ENCODE results near the gene SURF4.
A peak's percentile ranks its signal among the peaks of the same experiment; 100 is the strongest.

Gene SURF4

GRCh38 chr9:133353548-133353947, 22.3 kb downstream of the SURF4 start:
- H3K9ac ChIP-seq (ENCODE audit: low read depth, low read length) = no peak overlapping the region

GRCh38 chr9:133352635-133353340, 23.1 kb downstream of the SURF4 start:
- Histone ChIP-seq H3K27me3 (ENCODE audit: insufficient read depth, low read length, poor library complexity) (no peaks in the 10 kb centered on the region), H3K36me3 (ENCODE audit: insufficient read depth, low read length) (peaks cover 56% of the 10 kb centered on the region), H4K20me1 (ENCODE audit: insufficient read depth, low read length) (peaks cover 41% of the 10 kb centered on the region), H2AFZ (ENCODE audit: low read depth, low read length) (no peak overlapping the region), H3K79me2 (ENCODE audit: insufficient read depth, low read length) (peaks cover 56% of the 10 kb centered on the region), H3K4me1 (ENCODE audit: insufficient read depth, low read length) (peaks cover 51% of the 10 kb centered on the region), H3K4me2 (ENCODE audit: insufficient read depth, low read length) (no peak overlapping the region), H3K9ac (ENCODE audit: low read depth, low read length) (no peak overlapping the region), H3K27ac (ENCODE audit: low read length) (no peak overlapping the region), H3K4me3 (ENCODE audit: low read depth in 1 of 2, low read length in 2 of 2) (no peak overlapping the region), H3K9me3 (ENCODE audit: insufficient read depth, low read length, severe bottlenecking) (no peaks in the 10 kb centered on the region)
- ATAC-seq (ENCODE audit: insufficient read depth, low read depth) = no peak
- TF ChIP-seq EZH2 (IDR thresholded peaks at IDR 0.05; ENCODE audit: borderline replicate concordance, low read depth, low read length, severe bottlenecking) (no peak), CTCF (IDR thresholded peaks at IDR 0.05; ENCODE audit: borderline replicate concordance, extremely low read depth, low read length, poor library complexity, severe bottlenecking) (no peak)
- no peak for DNase-seq

More at GRCh38 chr9:133353548-133353947, 22.3 kb downstream of the SURF4 start:
- Histone ChIP-seq H3K79me2 (ENCODE audit: insufficient read depth, low read length) (peaks cover 54% of the 10 kb centered on the region), H3K4me3 (ENCODE audit: low read depth in 1 of 2, low read length in 2 of 2) (no peak overlapping the region), H3K4me2 (ENCODE audit: insufficient read depth, low read length) (no peak overlapping the region), H4K20me1 (ENCODE audit: insufficient read depth, low read length) (peaks cover 39% of the 10 kb centered on the region), H3K27me3 (ENCODE audit: insufficient read depth, low read length, poor library complexity) (no peaks in the 10 kb centered on the region), H3K9me3 (ENCODE audit: insufficient read depth, low read length, severe bottlenecking) (no peaks in the 10 kb centered on the region), H3K4me1 (ENCODE audit: insufficient read depth, low read length) (peaks cover 58% of the 10 kb centered on the region), H2AFZ (ENCODE audit: low read depth, low read length) (no peak overlapping the region), H3K36me3 (ENCODE audit: insufficient read depth, low read length) (peaks cover 54% of the 10 kb centered on the region), H3K27ac (ENCODE audit: low read length) (no peak overlapping the region)
- no peak for DNase-seq
- ATAC-seq (ENCODE audit: insufficient read depth, low read depth) = no peak
- TF ChIP-seq CTCF (IDR thresholded peaks at IDR 0.05; ENCODE audit: borderline replicate concordance, extremely low read depth, low read length, poor library complexity, severe bottlenecking) = no peak
- no peak for TF ChIP-seq EZH2 (IDR thresholded peaks at IDR 0.05; ENCODE audit: borderline replicate concordance, low read depth, low read length, severe bottlenecking)

DNA sequence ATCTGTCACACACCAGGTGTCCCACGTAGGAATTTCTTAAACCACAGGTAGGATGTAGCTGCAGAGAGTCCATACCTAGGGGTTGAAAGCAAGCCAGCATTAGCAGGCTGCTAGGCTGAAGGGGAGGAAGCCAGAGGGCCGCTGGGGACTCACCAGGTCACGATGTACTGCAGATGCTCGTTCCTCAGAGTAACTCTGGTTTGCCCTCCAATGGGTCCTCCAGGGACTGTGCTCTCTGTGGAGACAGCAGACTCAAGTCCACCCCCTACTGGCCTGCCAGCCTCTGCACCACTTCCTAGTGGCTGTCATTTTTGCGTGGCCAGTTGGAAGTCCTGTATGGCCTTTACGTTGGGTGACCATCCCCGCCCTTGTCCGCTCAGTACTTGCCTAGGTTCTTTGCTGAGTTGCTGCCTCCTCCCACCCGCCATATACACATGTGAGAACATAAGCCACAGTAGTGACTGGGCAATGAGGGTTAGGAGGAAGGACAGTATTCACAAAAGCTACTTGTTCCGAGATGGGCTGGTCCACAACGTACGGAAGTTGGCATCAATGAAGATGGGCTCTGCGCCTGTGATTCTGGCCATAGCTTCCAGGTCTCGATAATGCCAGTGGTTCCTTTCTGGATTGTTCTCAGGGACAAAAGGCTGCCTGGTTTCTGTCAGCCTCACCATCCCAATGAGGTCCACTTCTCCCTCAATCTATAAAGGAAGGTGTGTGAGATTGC, 23.8 kb downstream of the SURF4 start:
- no peaks in the 10 kb centered on the region for H3K27me3 ChIP-seq (ENCODE audit: insufficient read depth, low read length, poor library complexity)
- H3K9me3 ChIP-seq (ENCODE audit: insufficient read depth, low read length, severe bottlenecking) = no peaks in the 10 kb centered on the region
- no peak overlapping the region for H3K27ac ChIP-seq (ENCODE audit: low read length)
- no peak overlapping the region for H2AFZ ChIP-seq (ENCODE audit: low read depth, low read length)
- H3K4me2 ChIP-seq (ENCODE audit: insufficient read depth, low read length) = no peak overlapping the region
- TF ChIP-seq EZH2 (IDR thresholded peaks at IDR 0.05; ENCODE audit: borderline replicate concordance, low read depth, low read length, severe bottlenecking) (no peak), CTCF (IDR thresholded peaks at IDR 0.05; ENCODE audit: borderline replicate concordance, extremely low read depth, low read length, poor library complexity, severe bottlenecking) (peak; percentile 66)
- DNase-seq (peak; percentile 54), ATAC-seq (ENCODE audit: insufficient read depth, low read depth) (peak; percentile 32)
- peaks cover 41% of the 10 kb centered on the region for H4K20me1 ChIP-seq (ENCODE audit: insufficient read depth, low read length)
- H3K4me1 ChIP-seq (ENCODE audit: insufficient read depth, low read length) = peaks cover 44% of the 10 kb centered on the region
- H3K9ac ChIP-seq (ENCODE audit: low read depth, low read length) = no peak overlapping the region
- peaks cover 55% of the 10 kb centered on the region for H3K79me2 ChIP-seq (ENCODE audit: insufficient read depth, low read length)
- peaks cover 54% of the 10 kb centered on the region for H3K36me3 ChIP-seq (ENCODE audit: insufficient read depth, low read length)
- H3K4me3 ChIP-seq (ENCODE audit: low read depth in 1 of 2, low read length in 2 of 2) = no peak overlapping the region
